Body of pancreas (tissue), 4 donors: ENCODE data around the gene CENPH.

Experiments
- CTCF ChIP-seq, 7 experiments: fragments of 450-650 bp in 4 of 7; fragments of 200-600 bp in 3 of 7; sonication (generic) in 3 of 7; IDR thresholded peaks; one replicate each; pipeline ENCODE4 v1.5.1; 2016 to 2019; ENCODE audit warnings: antibody characterized with exemption in 7 of 7
- POLR2A ChIP-seq, 3 donors: fragments of 450-650 bp; IDR thresholded peaks; one replicate each; pipeline ENCODE4 v1.6.1; 2016; ENCODE audit warnings: antibody characterized with exemption in 3 of 3, mild to moderate bottlenecking in 2 of 3

GRCh38 chr5:69212022-69212421 is 22.6 kb downstream of the CENPH start:
- TF ChIP-seq CTCF (IDR thresholded peaks at IDR 0.05) (no peak), POLR2A (IDR thresholded peaks at IDR 0.05) (no peak)
